NB4 (cell line): ENCODE results near the gene TMPRSS13.

Experiments
- DNase-seq: peaks from one replicate; pipeline ENCODE4 v3.0.0; 2010; ENCODE audit warnings: low read depth
- H3K4me3 ChIP-seq: one replicate; pipeline ENCODE4 v1.5.1; 2011; ENCODE audit warnings: mild to moderate bottlenecking, low read depth, low read length, moderate library complexity
- CTCF ChIP-seq: IDR thresholded peaks from one replicate; pipeline ENCODE4 v1.5.1; 2012; ENCODE audit warnings: low read depth, low read length
- MAX ChIP-seq: IDR thresholded peaks from 2 replicates; pipeline ENCODE4 v1.6.1; 2011; ENCODE audit warnings: low read depth, low read length
- MYC ChIP-seq: IDR thresholded peaks from 2 replicates; pipeline ENCODE4 v1.6.1; 2011; ENCODE audit warnings: low read depth, low read length
- POLR2A ChIP-seq: IDR thresholded peaks from 2 replicates; pipeline ENCODE4 v1.6.1; 2011; ENCODE audit warnings: mild to moderate bottlenecking; ENCODE audit not compliant: insufficient read length; ENCODE audit errors: extremely low read depth

The TMPRSS13 gene

GRCh38 chr11:117859061-117859460 lies 70.1 kb downstream of the TMPRSS13 start:
- H3K4me3 ChIP-seq = no peak overlapping the region
- no peak for DNase-seq
- TF ChIP-seq MYC = no peak

DNA sequence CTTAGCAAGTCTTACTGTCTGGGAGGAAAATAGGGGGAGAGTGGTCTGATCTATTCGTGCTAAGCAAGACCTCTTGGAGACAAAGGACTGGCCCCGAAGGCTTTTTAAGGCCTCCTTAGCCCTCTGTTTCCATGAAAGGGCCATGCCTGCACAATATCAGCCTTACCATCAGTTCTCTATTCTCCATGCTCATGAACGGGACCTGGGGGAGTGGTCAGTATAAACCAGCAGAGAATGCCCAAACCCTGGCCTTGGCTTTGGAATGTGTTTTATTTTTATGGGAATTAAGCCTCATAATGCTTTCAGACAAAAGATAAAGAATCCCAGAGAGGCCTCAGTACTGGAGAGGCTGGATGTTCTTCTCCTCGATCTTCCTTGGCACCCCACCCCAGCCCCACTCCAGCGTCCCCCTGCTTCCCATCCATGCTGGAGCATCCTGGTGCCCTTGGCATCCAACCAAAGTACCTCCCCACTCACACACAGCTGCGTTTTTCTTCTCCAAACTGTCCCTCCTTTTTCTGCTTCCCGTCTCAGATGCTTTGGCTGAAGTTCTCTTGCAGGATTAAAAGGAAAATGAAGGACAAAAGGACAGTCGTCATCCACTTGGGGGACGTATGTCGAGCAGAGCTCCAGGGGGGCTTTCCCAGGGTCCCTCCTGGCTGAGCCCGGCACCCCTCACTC lies 71.3 kb downstream of the TMPRSS13 start:
- no peak overlapping the region for H3K4me3 ChIP-seq
- DNase-seq = no peak
- TF ChIP-seq POLR2A (no peak), MAX (no peak), CTCF (no peak), MYC (no peak)

- DNase-seq = no peak
- no peak overlapping the region for H3K4me3 ChIP-seq
These were observed 73.1 kb downstream of the TMPRSS13 start for GRCh38 chr11:117855912-117856651.

DNA sequence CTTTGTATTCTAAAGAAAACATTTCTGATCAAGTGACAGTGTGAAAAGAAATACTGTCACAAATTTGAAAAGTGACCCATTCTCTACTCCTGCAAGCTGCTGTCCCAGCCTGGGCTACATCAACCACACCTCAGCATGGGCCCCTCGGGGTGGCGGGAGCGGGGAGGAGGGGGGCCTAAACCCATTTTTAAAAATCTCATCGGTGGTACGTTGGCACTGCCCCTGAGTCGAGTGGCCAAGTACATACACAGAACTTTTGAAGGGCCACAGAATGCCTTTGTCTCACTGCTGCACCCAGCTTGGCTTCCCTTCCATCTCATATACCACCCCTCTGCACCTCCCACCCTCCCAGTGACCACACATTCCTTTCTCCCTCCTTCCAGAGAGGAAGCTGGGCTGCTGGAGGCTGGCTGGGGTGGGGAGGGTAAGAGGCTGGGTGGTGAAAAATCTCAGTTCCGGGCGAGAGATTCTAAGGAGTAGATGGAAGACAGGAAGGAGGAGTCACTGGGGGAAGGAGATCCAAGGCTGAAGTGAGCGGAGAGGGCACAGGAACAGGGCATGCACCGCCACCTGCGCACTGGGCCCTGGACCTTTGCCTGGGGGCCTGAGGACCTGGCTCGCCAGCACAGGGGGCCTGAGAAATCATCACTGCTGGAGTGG lies 73.9 kb downstream of the TMPRSS13 start:
- no peak overlapping the region for H3K4me3 ChIP-seq
- DNase-seq = no peak
- TF ChIP-seq CTCF = no peak

More at GRCh38 chr11:117855912-117856651, 73.1 kb downstream of the TMPRSS13 start:
- TF ChIP-seq MAX = no peak
- TF ChIP-seq CTCF = no peak
- no peak for TF ChIP-seq MYC
- TF ChIP-seq POLR2A = no peak

GRCh38 chr11:117852309-117852708 lies 76.9 kb downstream of the TMPRSS13 start:
- TF ChIP-seq POLR2A (no peak), MAX (no peak), MYC (no peak), CTCF (no peak)
- H3K4me3 ChIP-seq = no peak overlapping the region
- DNase-seq = no peak

DNA sequence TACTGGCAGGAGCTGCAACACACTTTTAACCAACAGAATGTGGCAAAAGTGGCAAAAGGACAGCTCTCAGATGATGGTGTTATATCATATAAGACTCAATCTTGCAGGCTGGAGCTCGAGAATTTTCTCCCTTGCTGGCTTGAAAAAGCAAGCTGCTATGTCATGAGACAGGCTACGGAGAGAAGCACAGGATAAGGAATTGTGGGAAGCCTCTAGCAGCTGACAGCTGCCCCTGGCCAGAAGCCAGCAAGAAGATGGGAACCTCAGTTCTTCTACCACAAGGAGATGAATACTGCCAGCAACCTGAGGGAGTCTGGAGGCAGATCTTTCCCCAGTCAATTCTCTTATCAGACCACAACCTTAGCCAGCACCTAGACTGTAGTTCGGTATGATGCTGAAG lies 77.3 kb downstream of the TMPRSS13 start:
- DNase-seq = no peak
- TF ChIP-seq POLR2A (no peak), CTCF (no peak), MYC (no peak), MAX (no peak)

More for the DNA sequence above, 77.3 kb downstream of the TMPRSS13 start:
- H3K4me3 ChIP-seq = no peak overlapping the region
